HEK293T (cell line): ENCODE data around the gene TNRC18.
"Not testable (repeated sequence)": the region's sequence is repeated elsewhere in the genome, so short reads cannot be mapped to it uniquely, and the experiment has no call there.

Experiments used
- CTCF ChIA-PET: fragments of 350-600 bp; formaldehyde crosslinking; extraction: SDS; loops from one replicate; lab custom pipeline; 2021; ENCODE audit warnings: antibody characterized with exemption, inconsistent platforms; lab: Yijun Ruan, JAX
- POLR2A ChIA-PET: fragments of 350-600 bp; formaldehyde crosslinking; extraction: SDS; loops from one replicate; lab custom pipeline; 2020; ENCODE audit warnings: antibody characterized with exemption, inconsistent platforms; lab: Yijun Ruan, JAX
- DNase-seq: peaks from one replicate; pipeline ENCODE4 v3.0.0; 2012; ENCODE audit warnings: mixed read lengths; ENCODE audit errors: extremely low spot score
- ARNT ChIP-seq: fragments of 450-650 bp; IDR thresholded peaks from 2 replicates; pipeline ENCODE4 v1.6.1; 2017; ENCODE audit warnings: mild to moderate bottlenecking
- BHLHE40 ChIP-seq: fragments of 450-650 bp; IDR thresholded peaks from 2 replicates; pipeline ENCODE4 v1.6.1; 2016; ENCODE audit warnings: mild to moderate bottlenecking, moderate library complexity, borderline replicate concordance
- CTBP1 ChIP-seq: fragments of 450-650 bp; IDR thresholded peaks from 2 replicates; pipeline ENCODE4 v1.6.1; 2016; ENCODE audit warnings: borderline replicate concordance
- ELF4 ChIP-seq: fragments of 450-650 bp; IDR thresholded peaks from 2 replicates; pipeline ENCODE4 v1.6.1; 2017; ENCODE audit warnings: antibody characterized with exemption
- FOXA1 ChIP-seq: fragments of 450-650 bp; IDR thresholded peaks from 2 replicates; pipeline ENCODE4 v1.6.1; 2016; ENCODE audit warnings: mild to moderate bottlenecking
- FOXK2 ChIP-seq: fragments of 450-650 bp; IDR thresholded peaks from 2 replicates; pipeline ENCODE4 v1.6.1; 2016; ENCODE audit warnings: mild to moderate bottlenecking
- FOXM1 ChIP-seq: fragments of 450-650 bp; IDR thresholded peaks from 2 replicates; pipeline ENCODE4 v1.6.1; 2017; ENCODE audit warnings: mild to moderate bottlenecking, borderline replicate concordance
- HDGF ChIP-seq: fragments of 450-650 bp; IDR thresholded peaks from 2 replicates; pipeline ENCODE4 v1.6.1; 2017; ENCODE audit warnings: antibody characterized with exemption, borderline replicate concordance
- L3MBTL2 ChIP-seq: fragments of 450-650 bp; conservative IDR thresholded peaks from 2 replicates; pipeline ENCODE4 v1.6.1; 2016; ENCODE audit warnings: mild to moderate bottlenecking
- LEF1 ChIP-seq: fragments of 450-650 bp; IDR thresholded peaks from 2 replicates; pipeline ENCODE4 v1.6.1; 2017; ENCODE audit warnings: mild to moderate bottlenecking, borderline replicate concordance
- NFRKB ChIP-seq: fragments of 450-650 bp; IDR thresholded peaks from 2 replicates; pipeline ENCODE4 v1.6.1; 2016; ENCODE audit warnings: mild to moderate bottlenecking, moderate library complexity
- SP1 ChIP-seq: fragments of 450-650 bp; IDR thresholded peaks from 2 replicates; pipeline ENCODE4 v1.6.1; 2017
- SUZ12 ChIP-seq: fragments of 450-650 bp; IDR thresholded peaks from 2 replicates; pipeline ENCODE4 v1.6.1; 2016; ENCODE audit warnings: mild to moderate bottlenecking
- TARDBP ChIP-seq: fragments of 450-650 bp; IDR thresholded peaks from 2 replicates; pipeline ENCODE4 v1.6.1; 2016
- ZNF384 ChIP-seq: fragments of 450-650 bp; IDR thresholded peaks from 2 replicates; pipeline ENCODE4 v1.6.1; 2016
- TF ChIP-seq, protein P1 (sequence below): fragments of 450-650 bp; IDR thresholded peaks from 2 replicates; pipeline ENCODE4 v1.6.1; 2016

Gene TNRC18

DNA sequence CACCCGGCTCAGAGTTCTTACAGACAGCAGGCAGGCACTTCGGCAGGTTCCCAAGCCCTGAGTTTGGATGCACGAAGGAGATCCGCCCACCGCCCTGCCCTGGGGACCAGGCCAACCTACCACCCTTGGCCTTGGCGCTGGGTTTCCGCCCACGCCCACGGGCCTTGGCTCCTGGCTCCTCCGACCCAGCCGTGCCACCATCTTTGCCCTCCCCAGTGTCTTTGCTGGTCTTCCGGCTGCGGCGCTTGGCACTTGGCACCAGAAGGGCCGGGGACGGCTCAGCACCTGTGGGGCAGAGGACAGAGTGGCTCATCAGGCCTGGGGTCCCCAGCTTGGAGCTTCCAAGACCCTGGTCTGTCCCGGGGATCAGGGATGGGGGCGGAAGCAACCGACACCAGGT is 108.8 kb downstream of the TNRC18 start:
- ChIA-PET CTCF (no interaction called here), POLR2A (no interaction called here)
- no peak for TF ChIP-seq FOXK2
- TF ChIP-seq CTBP1, result no peak
- TF ChIP-seq BHLHE40, result no peak
- TF ChIP-seq NFRKB, result no peak
- TF ChIP-seq, protein P1, sequence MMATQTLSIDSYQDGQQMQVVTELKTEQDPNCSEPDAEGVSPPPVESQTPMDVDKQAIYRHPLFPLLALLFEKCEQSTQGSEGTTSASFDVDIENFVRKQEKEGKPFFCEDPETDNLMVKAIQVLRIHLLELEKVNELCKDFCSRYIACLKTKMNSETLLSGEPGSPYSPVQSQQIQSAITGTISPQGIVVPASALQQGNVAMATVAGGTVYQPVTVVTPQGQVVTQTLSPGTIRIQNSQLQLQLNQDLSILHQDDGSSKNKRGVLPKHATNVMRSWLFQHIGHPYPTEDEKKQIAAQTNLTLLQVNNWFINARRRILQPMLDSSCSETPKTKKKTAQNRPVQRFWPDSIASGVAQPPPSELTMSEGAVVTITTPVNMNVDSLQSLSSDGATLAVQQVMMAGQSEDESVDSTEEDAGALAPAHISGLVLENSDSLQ, result no peak
- no peak for TF ChIP-seq FOXM1
- no peak for TF ChIP-seq FOXA1
- no peak for TF ChIP-seq ELF4
- TF ChIP-seq ZNF384, result no peak
- no peak for TF ChIP-seq L3MBTL2
- DNase-seq, result no peak

- DNase-seq, POLR2A ChIA-PET, CTCF ChIA-PET: not testable (repeated sequence)
Observed at GRCh38 chr7:5313076-5313885, 110.4 kb downstream of the TNRC18 start.

- POLR2A ChIA-PET, result not testable (repeated sequence)
Observed at GRCh38 chr7:5312276-5313070, 111.2 kb downstream of the TNRC18 start.

DNA sequence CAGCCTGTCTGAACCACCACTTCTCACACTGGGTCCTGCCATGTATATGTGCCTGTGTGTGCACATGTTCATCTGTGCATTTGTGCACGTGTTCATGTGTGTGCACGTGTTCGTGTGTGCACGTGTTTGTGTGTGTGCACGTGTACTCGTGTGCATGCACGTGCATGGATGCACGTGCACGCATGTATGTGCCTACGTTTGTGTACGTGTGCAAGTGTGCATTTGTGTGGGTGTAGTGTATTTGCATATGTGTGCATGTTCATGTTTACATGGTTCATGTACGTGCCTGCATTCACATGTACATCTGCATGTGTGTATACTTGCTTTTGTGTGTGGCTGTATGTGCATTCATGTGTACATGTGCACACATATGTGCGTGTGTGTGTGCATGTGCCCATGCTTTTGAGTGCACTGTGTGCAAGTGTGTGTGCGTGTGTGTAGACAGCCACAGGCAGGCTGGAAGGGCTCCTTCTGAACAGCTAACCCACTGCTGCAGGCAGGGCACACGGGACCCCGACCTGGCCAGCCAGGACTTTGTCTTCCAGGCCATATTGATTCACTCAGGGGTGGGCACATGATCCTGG is 112.7 kb downstream of the TNRC18 start:
- TF ChIP-seq CTBP1 (no peak), FOXK2 (no peak), TARDBP (no peak), LEF1 (no peak), BHLHE40 (no peak), ARNT (no peak), SP1 (no peak), SUZ12 (no peak), L3MBTL2 (no peak), ELF4 (no peak), NFRKB (no peak), HDGF (no peak), ZNF384 (no peak), FOXA1 (no peak), FOXM1 (no peak)
- TF ChIP-seq, protein P1, result no peak
- ChIA-PET POLR2A (no interaction called here), CTCF (no interaction called here)
- no peak for DNase-seq

More at GRCh38 chr7:5312276-5313070, 111.2 kb downstream of the TNRC18 start:
- CTCF ChIA-PET, DNase-seq: not testable (repeated sequence)

- TF ChIP-seq L3MBTL2 (no peak), FOXM1 (no peak), ELF4 (no peak), BHLHE40 (no peak), CTBP1 (no peak), ZNF384 (no peak), TARDBP (no peak), FOXK2 (no peak), ARNT (no peak), FOXA1 (no peak), LEF1 (no peak), HDGF (no peak), NFRKB (no peak), SP1 (no peak), SUZ12 (no peak)
- TF ChIP-seq, protein P1, result no peak
- no peak for DNase-seq
- POLR2A ChIA-PET, result no interaction called here
- CTCF ChIA-PET, result no interaction called here
Observed at GRCh38 chr7:5309146-5309545, 114.5 kb downstream of the TNRC18 start.

- POLR2A ChIA-PET, CTCF ChIA-PET, DNase-seq: not testable (repeated sequence)
Observed at GRCh38 chr7:5307221-5308142, 116.2 kb downstream of the TNRC18 start.

GRCh38 chr7:5305050-5305449 is 118.6 kb downstream of the TNRC18 start:
- DNase-seq, POLR2A ChIA-PET: not testable (repeated sequence)
- CTCF ChIA-PET, result interaction anchor here (1.1 kb wide), 1 partner anchor 20 kb away, joined by 4 read pairs; no protein-coding TSS in a partner anchor
